NCI-H460 (cell line): ENCODE data around the gene MRLN. TPM values are rescaled to one million over a fixed set of nuclear protein-coding genes. Genes with fewer than 3 reads are reported as not detected.

Experiments
- DNase-seq: peaks from one replicate; pipeline ENCODE4 v3.0.0-alpha.2; 2016; ENCODE audit warnings: low read depth; ENCODE audit errors: extremely low read depth
- total RNA-seq: library from RNA; depleted of rRNA; stranded (reverse); fragments of >200 nt; shearing (Covaris generic); gene quantifications from 2 replicates; pipeline ENCODE4 v1.2.3, GENCODE V29; 2014; rRNA removed

MRLN gene
- total RNA-seq, 1 experiment from 2014 or later, result not detected

GRCh38 chr10:59706851-59707797, 46.1 kb downstream of the MRLN start:
- DNase-seq, result no peak

DNA sequence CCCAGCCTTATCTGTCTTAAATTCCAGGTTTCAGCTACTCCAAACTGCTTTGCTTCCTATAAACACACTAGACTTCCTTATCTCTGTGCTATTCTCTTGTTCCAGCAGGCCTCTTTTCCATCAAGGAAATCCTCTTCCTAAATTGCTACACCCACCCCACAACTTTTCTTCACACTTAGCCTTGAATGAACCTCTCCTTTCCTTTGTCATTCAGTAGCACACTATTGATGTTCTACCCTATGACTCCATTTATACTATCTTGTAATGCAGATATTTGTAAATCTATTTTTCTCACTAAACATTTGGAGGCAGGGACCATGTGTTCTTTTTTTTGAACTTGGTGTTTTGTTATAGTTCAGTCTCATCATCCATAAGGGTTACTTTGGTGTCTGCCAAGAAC, 47.3 kb downstream of the MRLN start:
- no peak for DNase-seq

GRCh38 chr10:59704630-59705029, 48.6 kb downstream of the MRLN start:
- DNase-seq, result no peak

DNA sequence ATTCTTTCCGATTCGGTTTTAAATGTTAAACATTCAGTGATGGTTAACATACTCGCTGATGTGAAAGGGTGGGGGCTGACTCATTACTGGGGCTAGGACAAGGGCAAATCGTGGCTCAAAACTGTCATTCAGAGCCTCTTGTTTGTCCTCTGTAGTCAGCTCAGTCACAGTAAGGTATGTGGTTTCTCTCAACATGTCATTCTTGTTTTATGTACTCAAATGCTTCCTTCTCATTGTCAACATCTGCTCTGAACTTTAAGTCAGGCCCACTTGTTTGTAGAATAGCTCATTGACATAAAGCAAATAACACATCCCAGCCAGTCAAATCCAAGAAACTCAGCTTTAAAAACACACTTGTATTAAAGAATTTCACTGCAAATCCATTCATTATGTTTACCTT, 50.9 kb downstream of the MRLN start:
- DNase-seq, result no peak

DNA sequence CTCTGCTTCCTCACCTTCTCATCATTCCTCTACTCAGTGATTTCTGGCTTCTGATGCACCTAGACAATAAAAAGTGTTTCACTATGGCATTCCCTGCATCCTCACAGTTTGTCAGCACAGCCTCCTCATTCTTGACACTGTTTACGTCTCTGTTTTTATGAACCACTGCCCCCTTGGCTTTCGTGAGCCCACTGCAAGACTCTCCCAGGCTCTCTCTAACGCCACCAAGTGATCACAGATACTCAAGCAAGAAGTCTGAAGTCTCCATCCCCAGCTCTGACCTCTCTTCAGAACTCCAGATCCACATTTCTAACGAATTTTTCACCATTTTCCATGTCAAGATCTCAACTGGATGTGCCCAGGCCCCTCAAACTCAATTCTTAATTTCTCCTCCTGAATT, 52.5 kb downstream of the MRLN start:
- no peak for DNase-seq

DNA sequence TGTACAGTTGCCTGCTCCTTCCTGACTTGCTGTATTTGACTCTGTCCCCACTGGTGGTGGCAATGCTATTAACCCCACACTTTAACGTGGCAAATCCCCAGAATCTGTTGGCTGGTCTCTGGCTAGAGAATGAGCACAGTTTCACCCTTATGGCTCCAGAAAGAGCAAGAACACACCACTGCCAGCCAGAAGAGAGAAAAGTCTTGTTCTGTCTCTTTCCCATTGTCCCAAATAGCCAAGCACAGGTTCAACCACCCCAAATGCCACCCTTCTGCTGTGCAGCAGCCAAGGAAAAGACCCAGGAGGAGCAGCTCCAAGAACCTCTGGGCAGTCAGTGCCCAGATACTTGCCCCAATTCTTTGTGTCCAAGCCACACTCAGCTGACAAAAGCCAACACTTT, 54.9 kb downstream of the MRLN start:
- no peak for DNase-seq

- DNase-seq, result no peak
Observed at GRCh38 chr10:59695637-59696036, 57.6 kb downstream of the MRLN start.

DNA sequence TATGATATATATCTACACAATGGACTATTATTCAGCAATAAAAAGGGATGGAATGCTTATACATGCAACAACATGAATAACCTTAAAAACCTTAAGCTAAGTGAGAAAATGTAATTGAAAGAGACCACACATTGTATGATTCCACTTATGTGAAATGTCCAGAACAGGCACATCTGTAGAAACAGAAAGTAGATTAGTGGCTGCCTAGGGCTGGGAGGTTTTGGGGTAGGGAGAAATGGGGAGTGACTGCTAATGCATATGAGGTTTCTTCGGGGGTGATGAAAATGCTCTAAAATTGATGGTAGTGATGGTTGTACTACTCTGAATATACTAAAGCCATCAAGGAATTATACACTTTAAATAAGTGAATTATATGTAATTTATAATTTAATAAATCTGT, 58.3 kb downstream of the MRLN start:
- no peak for DNase-seq

DNA sequence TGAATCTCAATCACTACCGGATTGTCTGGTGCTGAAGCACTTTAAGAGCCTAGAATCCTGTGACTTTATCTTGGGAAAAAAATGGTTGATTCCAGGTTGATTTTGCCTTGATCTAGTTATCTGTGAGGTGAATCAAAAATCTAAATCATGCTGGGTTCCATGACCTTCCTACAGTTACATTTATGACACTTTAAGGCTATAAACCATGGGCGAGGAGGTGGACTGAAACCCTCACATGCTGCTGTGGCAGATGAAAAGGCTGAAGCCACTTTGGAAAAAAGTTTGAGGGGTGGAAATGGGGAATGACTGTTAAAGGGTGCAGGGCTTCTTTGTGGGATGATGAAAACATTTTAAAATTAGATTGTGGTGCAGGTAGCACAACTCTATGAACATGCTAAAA, 61.1 kb downstream of the MRLN start:
- no peak for DNase-seq

- no peak for DNase-seq
Observed at GRCh38 chr10:59688921-59689351, 64.3 kb downstream of the MRLN start.

DNA sequence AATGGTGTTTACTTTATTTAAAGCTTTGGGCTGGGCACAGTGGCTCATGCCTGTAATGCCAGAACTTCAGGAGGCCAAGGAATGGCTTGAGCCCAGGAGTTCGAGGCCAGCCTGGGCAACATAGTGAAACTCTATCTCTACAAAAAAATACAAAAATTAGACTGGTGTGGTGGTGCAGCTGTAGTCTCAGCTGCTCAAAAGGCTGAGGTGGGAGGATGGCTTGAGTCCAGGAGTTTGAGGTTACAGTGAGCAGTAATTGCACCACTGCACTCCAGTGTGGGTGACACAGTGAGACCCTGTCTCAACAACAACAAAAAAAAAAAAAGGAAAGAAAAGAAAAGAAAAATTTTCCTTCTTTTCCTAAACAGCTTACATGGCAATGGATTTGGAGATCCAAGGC, 65.6 kb downstream of the MRLN start:
- DNase-seq, result no peak

Other genes with a start within 250 kb of the MRLN start
- 5.0 and 5.7 TPM in 2 replicates for gene SLC16A9, start 43.6 kb downstream of the MRLN start, total RNA-seq
- gene CCDC6, start 153.1 kb upstream of the MRLN start, total RNA-seq, result 36.2 and 37.6 TPM in 2 replicates